ENCODE results near the gene WDR46. TPM values are rescaled to one million over a fixed set of nuclear protein-coding genes. Genes with fewer than 3 reads are reported as not detected.

WDR46 gene
- total RNA-seq, 4 donors from 2014 or later, result 25.0 to 87.2 (median 55.8) TPM

GRCh38 chr6:33304216-33304615, 15.2 kb upstream of the WDR46 start:
- Histone ChIP-seq H3K9me3 (no peaks in the 10 kb centered on the region), H3K36me3 (peaks cover 0 to 17% (median 6%) of the 10 kb centered on the region in 4 donors), H3K4me1 (peaks cover 5 to 16% (median 11%) of the 10 kb centered on the region in 4 donors), H3K4me3 (no peak overlapping the region), H3K27ac (no peak overlapping the region), H3K27me3 (no peaks in the 10 kb centered on the region)
- intact Hi-C loops (cut with DNase I; ENCODE audit: low total_unique reads), result no loop called here
- DNase-seq, result no peak
- WGBS, 2 donors (ENCODE audit: low coverage in 1 of 2), result 80 to 83% methylated on average over 3 to 12 of the region's 16 CpGs
- TF ChIP-seq POLR2AphosphoS5 (IDR thresholded peaks at IDR 0.05), result no peak
- no peak for TF ChIP-seq CTCF (IDR thresholded peaks at IDR 0.05)
- in situ Hi-C loops (cut with MboI; ENCODE audit: low pct_ligation_motif_present in 1 of 4, low pct_unique_long_range_greater_than_20kb in 1 of 4, low sequenced_read_pairs in 3 of 4), result no loop called here

GRCh38 chr6:33301877-33302276, 12.8 kb upstream of the WDR46 start:
- intact Hi-C loops (cut with DNase I; ENCODE audit: low total_unique reads) (no loop called here), in situ Hi-C loops (cut with MboI; ENCODE audit: low pct_ligation_motif_present in 1 of 4, low pct_unique_long_range_greater_than_20kb in 1 of 4, low sequenced_read_pairs in 3 of 4) (no loop called here)
- Histone ChIP-seq H3K27ac (no peak overlapping the region), H3K4me3 (no peak overlapping the region), H3K27me3 (no peaks in the 10 kb centered on the region), H3K4me1 (peaks cover 10 to 30% (median 23%) of the 10 kb centered on the region in 4 donors), H3K36me3 (peaks cover 0 to 12% (median 5%) of the 10 kb centered on the region in 4 donors), H3K9me3 (no peaks in the 10 kb centered on the region)
- DNase-seq, result no peak
- TF ChIP-seq POLR2AphosphoS5 (IDR thresholded peaks at IDR 0.05), result no peak
- TF ChIP-seq POLR2A (IDR thresholded peaks at IDR 0.05), result no peak
- no peak for TF ChIP-seq EP300 (IDR thresholded peaks at IDR 0.05; ENCODE audit: low read depth)
- 80 to 93% methylated on average over 2 to 3 of the region's 3 CpGs for WGBS, 2 donors (ENCODE audit: low coverage in 1 of 2)

- in situ Hi-C loops (cut with MboI; ENCODE audit: low pct_ligation_motif_present in 1 of 4, low pct_unique_long_range_greater_than_20kb in 1 of 4, low sequenced_read_pairs in 3 of 4), result no loop called here
Measured at GRCh38 chr6:33299237-33299944, 10.4 kb upstream of the WDR46 start.

GRCh38 chr6:33298773-33299236, 9.8 kb upstream of the WDR46 start, which contains the start of gene RGL2:
TSS of gene RGL2 (minus strand) at chr6:33298942. CDS start at chr6:33298610, 332 bp downstream.
- Histone ChIP-seq H3K4me3 (peak within 1 kb of the TSS; percentile 63 to 90 (median 87)), H3K27me3 (no peaks in the 10 kb centered on the region), H3K4me1 (peaks cover 10 to 33% (median 23%) of the 10 kb centered on the region in 4 donors), H3K9me3 (no peaks in the 10 kb centered on the region), H3K27ac (peak within 1 kb of the TSS; percentile 97 to 99 (median 98)), H3K36me3 (peaks cover 0 to 2% (median 0%) of the 10 kb centered on the region in 4 donors)
- peak; percentile 86 for DNase-seq
- in situ Hi-C loops (cut with MboI; ENCODE audit: low pct_ligation_motif_present in 1 of 4, low pct_unique_long_range_greater_than_20kb in 1 of 4, low sequenced_read_pairs in 3 of 4) (no loop called here), intact Hi-C loops (cut with DNase I; ENCODE audit: low total_unique reads) (no loop called here)
- TF ChIP-seq EP300 (IDR thresholded peaks at IDR 0.05; ENCODE audit: low read depth) (no peak), CTCF (IDR thresholded peaks at IDR 0.05) (no peak), POLR2A (IDR thresholded peaks at IDR 0.05) (no peak), POLR2AphosphoS5 (IDR thresholded peaks at IDR 0.05) (no peak)
- WGBS, 2 donors (ENCODE audit: low coverage in 1 of 2), result 0% methylated on average over 5 to 23 of the region's 34 CpGs

More at GRCh38 chr6:33299237-33299944, 10.4 kb upstream of the WDR46 start:
- Histone ChIP-seq H3K4me3 (peak overlapping the region; percentile 63 to 90 (median 87)), H3K9me3 (no peaks in the 10 kb centered on the region), H3K36me3 (peaks cover 0 to 7% (median 2%) of the 10 kb centered on the region in 4 donors), H3K27me3 (no peaks in the 10 kb centered on the region), H3K4me1 (peaks cover 10 to 33% (median 23%) of the 10 kb centered on the region in 4 donors), H3K27ac (peak overlapping the region; percentile 97 to 99 (median 98))
- peak; percentile 95 for DNase-seq
- peak; percentile 3 for TF ChIP-seq EP300 (IDR thresholded peaks at IDR 0.05; ENCODE audit: low read depth)
- TF ChIP-seq POLR2AphosphoS5 (IDR thresholded peaks at IDR 0.05), result peak; percentile 80 to 95 (median 89)
- peak; percentile 66 to 87 (median 79) for TF ChIP-seq CTCF (IDR thresholded peaks at IDR 0.05)
- TF ChIP-seq POLR2A (IDR thresholded peaks at IDR 0.05), result peak; percentile 84
- WGBS, 2 donors (ENCODE audit: low coverage in 1 of 2), result 0% methylated on average over 49 of the region's 54 CpGs; no CpG with 5 or more reads in 1 of the 2 donors
- intact Hi-C loops (cut with DNase I; ENCODE audit: low total_unique reads), result no loop called here
